Ovary (tissue), 9 donors: ENCODE data around the gene CCS. TPM values are rescaled to one million over a fixed set of nuclear protein-coding genes. Genes with fewer than 3 reads are reported as not detected.

ENCODE experiments used
- DNase-seq, 5 donors: peaks; one replicate each; pipeline ENCODE4 v3.0.0-alpha.2; 2019 to 2020
- H3K27ac ChIP-seq, 2 donors: fragments of 200-600 bp; one replicate each; pipeline versions ENCODE4 v1.5.1 to v1.8.0; 2019 to 2022
- H3K27me3 ChIP-seq: fragments of 200-600 bp; one replicate; pipeline ENCODE4 v1.8.0; 2022
- H3K36me3 ChIP-seq: fragments of 200-600 bp; sonication (generic); one replicate; pipeline ENCODE4 v1.5.1; 2019
- H3K4me1 ChIP-seq: one replicate; pipeline ENCODE4 v1.8.1; 2013; ENCODE audit warnings: mild to moderate bottlenecking, moderate library complexity; ENCODE audit not compliant: insufficient read depth
- H3K4me3 ChIP-seq: fragments of 200-600 bp; sonication (generic); one replicate; pipeline ENCODE4 v1.5.1; 2017
- H3K9me3 ChIP-seq, 2 donors: fragments of 200-600 bp in 1 of 2; sonication (generic) in 1 of 2; one replicate each; pipeline versions ENCODE4 v1.5.1 to v1.8.1; 2013 to 2019; ENCODE audit warnings: mild to moderate bottlenecking in 1 of 2, moderate library complexity in 1 of 2
- EP300 ChIP-seq: sonication (generic); formaldehyde crosslinking; IDR thresholded peaks from one replicate; pipeline ENCODE4 v1.6.1; 2017; ENCODE audit warnings: antibody characterized with exemption
- POLR2A ChIP-seq: fragments of 450-650 bp; IDR thresholded peaks from one replicate; pipeline ENCODE4 v1.6.1; 2017; ENCODE audit warnings: antibody characterized with exemption, mild to moderate bottlenecking, moderate library complexity
- WGBS, 3 donors: extraction: QIAGEN DNeasy Blood & Tissue Kit in 1 of 3; methylation state at CpG; one replicate each; pipeline versions ENCODE4 v1.1.5 to v1.1.7; 2013 to 2017; 5-methylcytosine and 5-hydroxymethylcytosine counted together
- intact Hi-C, 4 donors: fragments of 100-400 bp; cut with DNase I; formaldehyde crosslinking; loops; one replicate each; pipeline versions ENCODE4 v1.11.0 to v1.15.1; 2022 to 2023
- polyA plus RNA-seq, 2 donors: library from polyadenylated mRNA; stranded (reverse); fragments of 200-250 nt in 1 of 2; fragments of 350-450 nt in 1 of 2; fragmentation: Illumina TruSeq in 1 of 2; extraction: RNeasy Lipid Tissue Mini Kit (QIAGEN cat#74804) in 1 of 2; gene quantifications; one replicate each; pipeline ENCODE4 v1.2.3, GENCODE V29; 2013 to 2014
- total RNA-seq, 7 donors: library from RNA; depleted of rRNA in 2 of 7; stranded (reverse); fragments of >200 nt in 2 of 7; fragmentation: NEBNext Ultra II Directional in 3 of 7; extraction: Animal tissue kit (Norgen Biotek cat#: 25700) in 3 of 7; gene quantifications; one replicate each; pipeline versions ENCODE4 v1.1.0 to v1.2.4, GENCODE V29; 2016 to 2023
- TF ChIP-seq, protein P1 (sequence below), 3 donors: fragments of 450-650 bp in 2 of 3; fragments of 200-600 bp in 1 of 3; IDR thresholded peaks; one replicate each; pipeline versions ENCODE4 v1.5.1 to v1.8.0; 2016 to 2022; ENCODE audit warnings: antibody characterized with exemption in 3 of 3, mild to moderate bottlenecking in 1 of 3
- donor health status: DM: no; HTN: no; CAD: no; lungs with moderate emphysema.
- donor health status: DM: no; HTN: no; CAD: no.
- donor health status: Bipolar disorder and iron deficiency.
- donor health status: DM: yes; HTN: yes; CAD: no.
- donor health status: DM: no; HTN: no; CAD: no.
- donor health status: DM: yes; HTN: yes; CAD: no.

Gene CCS
- total and polyA plus RNA-seq, 9 donors = 15.7 to 55.0 (median 49.1) TPM

DNA sequence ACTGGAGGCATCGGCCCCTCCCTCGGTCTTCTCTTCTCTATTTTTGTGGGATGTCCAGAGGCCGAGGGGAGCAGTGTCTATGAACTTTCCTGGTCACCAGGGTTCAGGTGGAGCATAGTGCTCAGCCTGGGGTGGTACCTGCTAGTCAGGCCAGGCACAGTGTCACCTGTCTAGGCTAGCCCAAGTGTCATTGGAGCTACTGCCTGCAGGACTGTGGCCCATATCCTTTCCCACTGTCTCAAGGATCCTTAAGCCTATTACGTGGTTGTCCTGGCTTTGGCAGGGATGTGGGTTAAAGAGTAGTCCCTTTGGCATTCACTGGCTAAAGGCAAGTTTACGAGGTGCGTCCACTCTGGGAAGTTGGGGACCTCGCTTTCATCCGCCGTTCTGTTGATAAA, 32.8 kb downstream of the CCS start:
- 83 to 93% (median 86%) methylated on average over 9 of the region's 9 CpGs for WGBS, 3 donors
- Histone ChIP-seq H3K27me3 (no peaks in the 10 kb centered on the region), H3K36me3 (no peaks in the 10 kb centered on the region), H3K27ac (no peak overlapping the region), H3K4me3 (no peak overlapping the region), H3K9me3 (no peaks in the 10 kb centered on the region), H3K4me1 (peaks cover 7% of the 10 kb centered on the region)
- TF ChIP-seq, protein P1, sequence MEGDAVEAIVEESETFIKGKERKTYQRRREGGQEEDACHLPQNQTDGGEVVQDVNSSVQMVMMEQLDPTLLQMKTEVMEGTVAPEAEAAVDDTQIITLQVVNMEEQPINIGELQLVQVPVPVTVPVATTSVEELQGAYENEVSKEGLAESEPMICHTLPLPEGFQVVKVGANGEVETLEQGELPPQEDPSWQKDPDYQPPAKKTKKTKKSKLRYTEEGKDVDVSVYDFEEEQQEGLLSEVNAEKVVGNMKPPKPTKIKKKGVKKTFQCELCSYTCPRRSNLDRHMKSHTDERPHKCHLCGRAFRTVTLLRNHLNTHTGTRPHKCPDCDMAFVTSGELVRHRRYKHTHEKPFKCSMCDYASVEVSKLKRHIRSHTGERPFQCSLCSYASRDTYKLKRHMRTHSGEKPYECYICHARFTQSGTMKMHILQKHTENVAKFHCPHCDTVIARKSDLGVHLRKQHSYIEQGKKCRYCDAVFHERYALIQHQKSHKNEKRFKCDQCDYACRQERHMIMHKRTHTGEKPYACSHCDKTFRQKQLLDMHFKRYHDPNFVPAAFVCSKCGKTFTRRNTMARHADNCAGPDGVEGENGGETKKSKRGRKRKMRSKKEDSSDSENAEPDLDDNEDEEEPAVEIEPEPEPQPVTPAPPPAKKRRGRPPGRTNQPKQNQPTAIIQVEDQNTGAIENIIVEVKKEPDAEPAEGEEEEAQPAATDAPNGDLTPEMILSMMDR (IDR thresholded peaks at IDR 0.05) = no peak
- TF ChIP-seq POLR2A = no peak
- TF ChIP-seq EP300 = no peak
- DNase-seq = no peak
- intact Hi-C loops = no loop called here

DNA sequence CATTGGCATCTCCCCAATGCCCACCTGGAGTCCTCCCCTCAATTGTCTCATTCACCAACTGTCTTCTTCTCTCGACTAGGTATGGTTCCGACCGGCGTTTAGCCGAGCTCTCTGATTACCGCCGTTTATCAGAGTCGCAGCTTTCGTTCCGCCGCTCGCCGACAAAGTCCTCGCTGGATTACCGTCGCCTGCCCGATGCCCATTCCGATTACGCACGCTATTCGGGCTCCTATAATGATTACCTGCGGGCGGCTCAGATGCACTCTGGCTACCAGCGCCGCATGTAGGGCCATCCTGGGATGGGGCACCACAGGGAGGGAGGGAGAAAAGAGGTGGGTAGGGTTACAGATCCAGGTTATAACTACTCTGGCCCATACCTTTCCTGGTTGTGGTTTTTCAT, 33.4 kb downstream of the CCS start:
- Histone ChIP-seq H3K27ac (no peak overlapping the region), H3K36me3 (no peaks in the 10 kb centered on the region), H3K4me1 (peaks cover 3% of the 10 kb centered on the region), H3K4me3 (no peak overlapping the region), H3K27me3 (no peaks in the 10 kb centered on the region), H3K9me3 (no peaks in the 10 kb centered on the region)
- DNase-seq = no peak
- intact Hi-C loops = no loop called here
- TF ChIP-seq EP300 (no peak), POLR2A (no peak)
- TF ChIP-seq, protein P1 (IDR thresholded peaks at IDR 0.05) = no peak
- WGBS, 3 donors = 95 to 96% (median 96%) methylated on average over 25 of the region's 25 CpGs

DNA sequence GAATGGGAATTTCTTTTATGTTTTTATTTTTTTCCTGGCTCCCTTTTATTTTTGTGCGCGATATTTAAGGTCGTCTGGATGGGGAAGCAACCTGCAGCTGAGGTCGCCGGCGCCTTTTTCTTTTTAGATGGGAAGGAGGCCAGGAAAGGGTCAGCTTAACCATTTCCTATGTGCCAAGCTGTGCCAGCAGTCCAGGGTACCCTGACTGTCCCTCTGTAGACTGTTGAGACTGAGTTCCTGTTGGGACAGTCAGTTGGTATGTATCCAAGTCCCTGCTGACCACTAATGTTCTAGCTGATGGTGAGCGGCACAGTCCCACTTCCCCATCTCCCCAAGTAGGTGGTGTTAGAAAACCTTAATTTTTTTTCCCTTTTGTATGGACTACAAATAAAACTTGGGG, 33.9 kb downstream of the CCS start:
- DNase-seq = no peak
- intact Hi-C loops = no loop called here
- H3K36me3 ChIP-seq = no peaks in the 10 kb centered on the region
- H3K4me1 ChIP-seq = peaks cover 3% of the 10 kb centered on the region
- WGBS, 3 donors = 83 to 89% (median 86%) methylated on average over 7 of the region's 7 CpGs
- H3K27me3 ChIP-seq = no peaks in the 10 kb centered on the region
- TF ChIP-seq, protein P1 (IDR thresholded peaks at IDR 0.05) = no peak
- TF ChIP-seq EP300 = no peak
- no peak for TF ChIP-seq POLR2A
- no peak overlapping the region for H3K4me3 ChIP-seq
- H3K9me3 ChIP-seq = no peaks in the 10 kb centered on the region
- no peak overlapping the region for H3K27ac ChIP-seq

DNA sequence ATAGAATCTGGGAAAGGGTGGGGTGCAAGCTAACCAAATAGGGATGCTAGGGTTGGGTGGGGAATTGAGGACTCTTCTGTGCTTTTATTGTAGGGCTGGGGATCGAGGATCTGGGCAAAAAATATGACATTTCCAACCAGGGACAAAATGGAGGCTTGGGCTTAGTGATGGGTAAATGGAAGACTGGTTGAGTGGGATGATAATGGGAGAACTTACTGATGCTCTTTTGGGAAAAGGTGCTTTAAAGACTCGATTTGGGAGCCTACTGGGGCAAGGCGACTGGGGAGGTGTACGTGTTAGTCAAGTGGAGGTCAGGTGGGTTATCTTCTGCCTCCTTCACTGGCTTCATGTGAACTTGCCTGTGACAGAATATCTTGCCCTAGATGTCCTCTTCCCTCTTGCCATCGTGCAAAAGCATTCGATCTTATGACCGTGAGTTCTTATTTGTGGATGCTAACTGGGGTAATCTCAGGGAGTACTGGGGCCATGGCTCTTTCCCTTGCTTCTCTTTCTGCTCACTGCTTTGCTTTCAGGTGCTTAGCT, 35.1 kb downstream of the CCS start:
- WGBS, 3 donors = 87 to 90% (median 87%) methylated on average over 7 of the region's 7 CpGs
- H3K4me1 ChIP-seq = peaks cover 3% of the 10 kb centered on the region

More for the DNA sequence above, 35.1 kb downstream of the CCS start:
- Histone ChIP-seq H3K36me3 (no peaks in the 10 kb centered on the region), H3K27ac (no peak overlapping the region), H3K27me3 (no peaks in the 10 kb centered on the region), H3K9me3 (no peaks in the 10 kb centered on the region), H3K4me3 (no peak overlapping the region)
- DNase-seq = no peak
- TF ChIP-seq, protein P1 (IDR thresholded peaks at IDR 0.05) = no peak
- TF ChIP-seq EP300 (no peak), POLR2A (no peak)
- intact Hi-C loops = no loop called here
